HG02970 (cell line): ENCODE data around the gene FAXDC2.

Experiments
- ATAC-seq: cut with Tn5 transposase; IDR thresholded peaks from one replicate; pipeline ENCODE4 v1.9.1; 2021; ENCODE audit warnings: mild to moderate bottlenecking, moderate library complexity, moderate number of reproducible peaks; ENCODE audit not compliant: unreplicated experiment, low FRiP score

The FAXDC2 gene

GRCh38 chr5:154773326-154773725, 77.1 kb downstream of the FAXDC2 start:
- ATAC-seq, result no peak

DNA sequence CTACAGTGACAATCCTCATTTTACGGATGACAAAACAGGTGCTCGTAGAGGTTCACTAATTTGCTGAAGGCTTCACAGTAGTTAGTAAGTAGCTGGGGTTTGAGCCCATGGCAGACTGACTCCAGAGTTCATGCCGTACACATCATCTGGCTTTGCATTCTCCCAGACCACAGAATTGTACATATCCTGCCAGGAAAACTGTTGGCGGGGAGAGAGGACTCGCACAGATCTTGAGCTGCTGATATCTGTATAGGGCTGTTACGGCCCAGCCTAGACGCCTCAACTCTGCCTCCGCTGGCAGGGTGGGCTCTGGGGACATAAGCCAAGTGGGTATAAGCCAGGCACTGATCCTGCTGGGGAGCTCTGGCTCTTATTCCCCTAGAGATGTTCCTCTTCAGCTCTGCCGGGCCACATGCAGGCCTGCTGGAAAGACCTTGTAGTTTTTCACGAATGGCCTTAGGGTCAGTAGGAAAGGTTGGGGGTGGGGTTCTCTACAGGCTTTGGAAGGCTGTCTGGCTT, 79.0 kb downstream of the FAXDC2 start:
- ATAC-seq, result no peak

GRCh38 chr5:154770111-154770510, 80.3 kb downstream of the FAXDC2 start:
- no peak for ATAC-seq
